Astrocyte (in vitro differentiated cells and primary cell): ENCODE measurements around the gene HRH4. TPM values are rescaled to one million over a fixed set of nuclear protein-coding genes. Genes with fewer than 3 reads are reported as not detected.

ENCODE experiments used
- DNase-seq: peaks from one replicate; pipeline ENCODE4 v3.0.0-alpha.2; 2010; ENCODE audit warnings: low read depth
- FAIRE-seq: peaks from 2 replicates; lab custom pipeline; 2011; peaks lifted over from hg19 to GRCh38; lab: Jason Lieb, UNC
- H2AFZ ChIP-seq: 2 replicates; pipeline ENCODE4 v1.6.0; 2012; ENCODE audit warnings: low read depth, low read length, inconsistent platforms
- H3K27ac ChIP-seq: 2 replicates; pipeline ENCODE4 v1.5.1; 2011; ENCODE audit warnings: low read depth, low read length, inconsistent platforms
- H3K27me3 ChIP-seq: 2 replicates; pipeline ENCODE4 v1.6.0; 2011; ENCODE audit warnings: low read length, inconsistent platforms; ENCODE audit not compliant: insufficient read depth
- H3K36me3 ChIP-seq: 2 replicates; pipeline ENCODE4 v1.5.1; 2011; ENCODE audit warnings: low read length, inconsistent platforms; ENCODE audit not compliant: insufficient read depth
- H3K4me1 ChIP-seq: 2 replicates; pipeline ENCODE4 v1.5.1; 2011; ENCODE audit warnings: low read length, inconsistent platforms; ENCODE audit not compliant: insufficient read depth
- H3K4me2 ChIP-seq: 2 replicates; pipeline ENCODE4 v1.6.0; 2012; ENCODE audit warnings: low read length, inconsistent platforms
- H3K4me3 ChIP-seq: 2 replicates; pipeline ENCODE4 v1.5.1; 2011; ENCODE audit warnings: low read depth, mild to moderate bottlenecking, low read length, inconsistent platforms; ENCODE audit not compliant: insufficient read depth
- H3K79me2 ChIP-seq: 2 replicates; pipeline ENCODE4 v1.6.0; 2012; ENCODE audit warnings: mild to moderate bottlenecking, low read length, inconsistent platforms; ENCODE audit not compliant: insufficient read depth
- H3K9ac ChIP-seq: 2 replicates; pipeline ENCODE4 v1.6.0; 2012; ENCODE audit warnings: mild to moderate bottlenecking, low read length, inconsistent platforms
- H3K9me3 ChIP-seq: 2 replicates; pipeline ENCODE4 v1.5.1; 2012; ENCODE audit warnings: low read depth, mild to moderate bottlenecking, low read length, inconsistent platforms; ENCODE audit not compliant: insufficient read depth
- H4K20me1 ChIP-seq: 2 replicates; pipeline ENCODE4 v1.6.0; 2012; ENCODE audit warnings: low read length, inconsistent platforms; ENCODE audit not compliant: insufficient read depth
- H3K27ac Mint-ChIP-seq: one replicate; pipeline ENCODE4 v1.8.0; 2021; ENCODE audit warnings: mild to moderate bottlenecking, mixed read lengths; ENCODE audit not compliant: unreplicated experiment
- H3K27me3 Mint-ChIP-seq: one replicate; pipeline ENCODE4 v1.8.0; 2021; ENCODE audit warnings: low read depth, mixed read lengths; ENCODE audit not compliant: unreplicated experiment
- H3K36me3 Mint-ChIP-seq: one replicate; pipeline ENCODE4 v1.8.0; 2021; ENCODE audit warnings: low read depth, mixed read lengths; ENCODE audit not compliant: unreplicated experiment
- H3K4me1 Mint-ChIP-seq: one replicate; pipeline ENCODE4 v1.8.0; 2021; ENCODE audit warnings: low read depth, mixed read lengths; ENCODE audit not compliant: unreplicated experiment
- H3K4me3 Mint-ChIP-seq: one replicate; pipeline ENCODE4 v1.8.0; 2021; ENCODE audit warnings: mild to moderate bottlenecking, moderate library complexity, mixed read lengths; ENCODE audit not compliant: unreplicated experiment
- H3K9me3 Mint-ChIP-seq: one replicate; pipeline ENCODE4 v1.8.0; 2021; ENCODE audit warnings: mild to moderate bottlenecking, mixed read lengths; ENCODE audit not compliant: unreplicated experiment
- EZH2 ChIP-seq: IDR thresholded peaks from 2 replicates; pipeline ENCODE4 v1.6.1; 2012; ENCODE audit warnings: mild to moderate bottlenecking, low read length, inconsistent platforms; ENCODE audit not compliant: insufficient read depth
- total RNA-seq: library from RNA; stranded (reverse); gene quantifications from 2 replicates; pipeline ENCODE4 v1.2.1, GENCODE V29; 2021
- TF ChIP-seq, protein P1 (sequence below): IDR thresholded peaks from 2 replicates; pipeline ENCODE4 v1.5.1; 2011; ENCODE audit warnings: low read depth, mild to moderate bottlenecking, inconsistent platforms, low read length, moderate library complexity; ENCODE audit not compliant: insufficient read depth

The HRH4 gene
- total RNA-seq, 1 donor from 2014 or later: 0.25 TPM

DNA sequence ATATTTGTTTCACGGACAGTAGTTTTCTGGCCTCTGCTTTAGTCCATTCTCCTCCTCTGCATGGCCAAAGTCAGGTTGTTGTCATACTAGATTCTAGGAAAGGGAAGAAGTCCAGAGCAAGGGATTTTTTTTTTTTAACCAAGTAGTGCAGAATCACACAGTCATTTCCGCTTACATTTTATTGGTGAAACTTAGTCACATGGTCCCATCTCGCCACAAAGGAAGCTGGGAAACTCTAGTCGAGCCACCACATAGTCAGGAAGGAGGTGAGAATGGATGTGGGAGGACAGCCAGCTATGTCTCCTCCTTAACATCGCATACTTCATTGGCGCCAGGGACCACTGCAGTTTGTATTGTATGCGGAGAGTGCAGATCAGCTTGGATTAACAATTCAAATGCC, 10.4 kb downstream of the HRH4 start:
- no peak overlapping the region for H3K27ac ChIP-seq
- Mint-ChIP-seq H3K27me3 (no peaks in the 10 kb centered on the region), H3K36me3 (no peaks in the 10 kb centered on the region), H3K4me1 (peaks cover 5% of the 10 kb centered on the region), H3K27ac (no peak overlapping the region), H3K9me3 (no peaks in the 10 kb centered on the region), H3K4me3 (no peak overlapping the region)
- no peaks in the 10 kb centered on the region for H3K27me3 ChIP-seq
- no peaks in the 10 kb centered on the region for H3K4me1 ChIP-seq
- H3K4me2 ChIP-seq: no peak overlapping the region
- H4K20me1 ChIP-seq: no peaks in the 10 kb centered on the region
- H2AFZ ChIP-seq: no peak overlapping the region
- no peaks in the 10 kb centered on the region for H3K36me3 ChIP-seq
- DNase-seq: no peak
- no peak for TF ChIP-seq EZH2
- TF ChIP-seq, protein P1, sequence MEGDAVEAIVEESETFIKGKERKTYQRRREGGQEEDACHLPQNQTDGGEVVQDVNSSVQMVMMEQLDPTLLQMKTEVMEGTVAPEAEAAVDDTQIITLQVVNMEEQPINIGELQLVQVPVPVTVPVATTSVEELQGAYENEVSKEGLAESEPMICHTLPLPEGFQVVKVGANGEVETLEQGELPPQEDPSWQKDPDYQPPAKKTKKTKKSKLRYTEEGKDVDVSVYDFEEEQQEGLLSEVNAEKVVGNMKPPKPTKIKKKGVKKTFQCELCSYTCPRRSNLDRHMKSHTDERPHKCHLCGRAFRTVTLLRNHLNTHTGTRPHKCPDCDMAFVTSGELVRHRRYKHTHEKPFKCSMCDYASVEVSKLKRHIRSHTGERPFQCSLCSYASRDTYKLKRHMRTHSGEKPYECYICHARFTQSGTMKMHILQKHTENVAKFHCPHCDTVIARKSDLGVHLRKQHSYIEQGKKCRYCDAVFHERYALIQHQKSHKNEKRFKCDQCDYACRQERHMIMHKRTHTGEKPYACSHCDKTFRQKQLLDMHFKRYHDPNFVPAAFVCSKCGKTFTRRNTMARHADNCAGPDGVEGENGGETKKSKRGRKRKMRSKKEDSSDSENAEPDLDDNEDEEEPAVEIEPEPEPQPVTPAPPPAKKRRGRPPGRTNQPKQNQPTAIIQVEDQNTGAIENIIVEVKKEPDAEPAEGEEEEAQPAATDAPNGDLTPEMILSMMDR: no peak
- FAIRE-seq: no peak
- H3K79me2 ChIP-seq: no peaks in the 10 kb centered on the region
- no peak overlapping the region for H3K9ac ChIP-seq
- no peaks in the 10 kb centered on the region for H3K9me3 ChIP-seq
- no peak overlapping the region for H3K4me3 ChIP-seq

DNA sequence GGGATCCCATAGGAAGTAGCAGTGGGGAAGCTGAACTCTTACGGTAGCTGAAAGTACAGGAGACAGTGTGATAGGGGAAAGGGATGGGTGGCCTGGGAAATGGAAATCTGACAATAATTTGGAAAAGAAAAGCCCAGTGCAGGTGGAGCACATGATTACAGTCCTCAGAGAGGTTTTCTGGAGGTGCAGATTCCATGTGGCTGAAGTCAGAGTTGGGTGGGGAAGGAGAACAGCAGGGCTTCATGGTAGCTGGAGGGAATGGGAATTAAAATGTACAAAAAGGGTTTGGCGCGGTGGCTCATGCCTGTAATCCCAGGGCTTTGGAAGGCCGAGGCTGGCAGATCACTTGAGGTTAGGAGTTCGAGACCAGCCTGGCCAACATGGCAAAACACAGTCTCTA, 12.2 kb downstream of the HRH4 start:
- no peaks in the 10 kb centered on the region for H3K36me3 ChIP-seq
- H3K9ac ChIP-seq: no peak overlapping the region
- Mint-ChIP-seq H3K4me1 (peaks cover 5% of the 10 kb centered on the region), H3K36me3 (peaks cover 3% of the 10 kb centered on the region), H3K4me3 (no peak overlapping the region), H3K27ac (no peak overlapping the region), H3K27me3 (peaks cover 2% of the 10 kb centered on the region), H3K9me3 (no peaks in the 10 kb centered on the region)
- FAIRE-seq (no peak), DNase-seq (no peak)
- H4K20me1 ChIP-seq: no peaks in the 10 kb centered on the region
- no peaks in the 10 kb centered on the region for H3K9me3 ChIP-seq
- no peaks in the 10 kb centered on the region for H3K4me1 ChIP-seq
- no peak overlapping the region for H3K27ac ChIP-seq
- H3K27me3 ChIP-seq: no peaks in the 10 kb centered on the region
- TF ChIP-seq, protein P1: no peak
- TF ChIP-seq EZH2: no peak
- H3K4me3 ChIP-seq: no peak overlapping the region
- no peaks in the 10 kb centered on the region for H3K79me2 ChIP-seq
- H3K4me2 ChIP-seq: no peak overlapping the region
- H2AFZ ChIP-seq: no peak overlapping the region

DNA sequence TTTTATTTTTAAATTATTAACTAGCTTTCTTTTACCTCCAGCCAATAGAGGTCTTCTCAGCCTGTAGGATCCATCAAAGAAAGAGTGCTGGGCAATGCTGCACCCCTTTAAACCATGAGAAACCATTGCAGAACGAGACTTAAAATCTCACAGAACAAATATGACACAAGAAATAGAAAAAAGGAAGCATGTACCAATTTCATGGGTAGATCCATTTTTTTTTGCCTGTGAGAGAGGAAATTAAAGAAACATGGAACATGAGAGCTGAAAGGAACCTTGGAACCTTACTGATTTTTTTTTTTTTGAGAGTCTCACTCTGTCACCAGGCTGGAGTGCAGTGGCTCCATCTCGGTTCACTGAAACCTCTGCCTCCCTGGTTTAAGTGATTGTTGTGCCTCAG, 14.0 kb downstream of the HRH4 start:
- Histone ChIP-seq H3K27ac (no peak overlapping the region), H3K4me2 (no peak overlapping the region), H3K4me1 (no peaks in the 10 kb centered on the region), H3K9ac (no peak overlapping the region), H3K9me3 (no peaks in the 10 kb centered on the region), H2AFZ (no peak overlapping the region), H3K4me3 (no peak overlapping the region), H3K27me3 (no peaks in the 10 kb centered on the region), H4K20me1 (no peaks in the 10 kb centered on the region), H3K36me3 (no peaks in the 10 kb centered on the region), H3K79me2 (no peaks in the 10 kb centered on the region)
- H3K27me3 Mint-ChIP-seq: peaks cover 2% of the 10 kb centered on the region
- H3K27ac Mint-ChIP-seq: no peak overlapping the region
- peaks cover 3% of the 10 kb centered on the region for H3K36me3 Mint-ChIP-seq
- DNase-seq (no peak), FAIRE-seq (no peak)
- H3K9me3 Mint-ChIP-seq: no peaks in the 10 kb centered on the region
- no peak for TF ChIP-seq EZH2
- TF ChIP-seq, protein P1: no peak
- H3K4me1 Mint-ChIP-seq: peaks cover 5% of the 10 kb centered on the region
- no peak overlapping the region for H3K4me3 Mint-ChIP-seq
